ENCODE measurements around the gene CREBL2. TPM values are rescaled to one million over a fixed set of nuclear protein-coding genes. Genes with fewer than 3 reads are reported as not detected.

CREBL2 gene
- total and polyA plus RNA-seq, 2 of the 13 experiments (the other 11 are each of a cell fraction or from before 2014, with no cell fraction given): 6.9 to 8.4 TPM

DNA sequence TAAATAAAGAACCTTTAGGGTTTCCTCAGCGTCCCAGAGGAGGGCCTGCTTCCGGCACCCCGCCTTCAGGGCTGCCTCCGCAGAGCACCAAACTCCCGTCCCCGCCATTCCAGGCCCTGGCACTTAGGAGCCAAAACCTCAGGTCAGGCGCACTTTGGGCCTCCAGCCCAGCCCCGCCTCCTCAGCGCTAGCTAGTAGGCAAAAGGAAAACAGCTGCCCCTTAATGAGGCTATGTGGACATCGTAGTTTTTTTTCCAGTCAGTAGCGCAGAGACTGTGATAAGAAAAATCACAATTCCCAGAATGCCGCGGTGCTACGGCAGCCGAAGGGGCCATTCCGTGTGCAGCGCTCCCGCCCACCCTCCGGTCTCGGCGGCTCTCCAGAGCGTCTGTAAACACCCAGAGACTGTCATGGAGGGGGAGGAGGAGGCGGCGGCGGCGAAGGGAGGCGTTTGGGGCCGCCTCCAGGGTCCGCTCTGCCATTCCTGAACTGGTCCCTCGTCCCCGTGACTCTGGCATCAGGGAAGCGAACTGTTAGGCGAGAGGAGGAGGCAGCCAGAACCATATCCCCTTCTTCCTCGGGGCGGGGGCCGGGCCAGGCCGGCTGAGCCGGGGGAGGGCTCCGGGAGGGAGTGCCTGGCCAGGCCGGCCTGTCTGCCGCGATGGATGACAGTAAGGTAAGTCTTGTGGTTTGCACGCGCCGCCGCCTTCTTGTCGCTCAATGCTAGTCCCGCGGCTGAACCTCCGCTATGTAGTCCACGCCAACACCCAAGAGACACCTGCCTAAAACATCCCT, at the start of gene CREBL2 (continued):
- TF ChIP-seq, protein P1, sequence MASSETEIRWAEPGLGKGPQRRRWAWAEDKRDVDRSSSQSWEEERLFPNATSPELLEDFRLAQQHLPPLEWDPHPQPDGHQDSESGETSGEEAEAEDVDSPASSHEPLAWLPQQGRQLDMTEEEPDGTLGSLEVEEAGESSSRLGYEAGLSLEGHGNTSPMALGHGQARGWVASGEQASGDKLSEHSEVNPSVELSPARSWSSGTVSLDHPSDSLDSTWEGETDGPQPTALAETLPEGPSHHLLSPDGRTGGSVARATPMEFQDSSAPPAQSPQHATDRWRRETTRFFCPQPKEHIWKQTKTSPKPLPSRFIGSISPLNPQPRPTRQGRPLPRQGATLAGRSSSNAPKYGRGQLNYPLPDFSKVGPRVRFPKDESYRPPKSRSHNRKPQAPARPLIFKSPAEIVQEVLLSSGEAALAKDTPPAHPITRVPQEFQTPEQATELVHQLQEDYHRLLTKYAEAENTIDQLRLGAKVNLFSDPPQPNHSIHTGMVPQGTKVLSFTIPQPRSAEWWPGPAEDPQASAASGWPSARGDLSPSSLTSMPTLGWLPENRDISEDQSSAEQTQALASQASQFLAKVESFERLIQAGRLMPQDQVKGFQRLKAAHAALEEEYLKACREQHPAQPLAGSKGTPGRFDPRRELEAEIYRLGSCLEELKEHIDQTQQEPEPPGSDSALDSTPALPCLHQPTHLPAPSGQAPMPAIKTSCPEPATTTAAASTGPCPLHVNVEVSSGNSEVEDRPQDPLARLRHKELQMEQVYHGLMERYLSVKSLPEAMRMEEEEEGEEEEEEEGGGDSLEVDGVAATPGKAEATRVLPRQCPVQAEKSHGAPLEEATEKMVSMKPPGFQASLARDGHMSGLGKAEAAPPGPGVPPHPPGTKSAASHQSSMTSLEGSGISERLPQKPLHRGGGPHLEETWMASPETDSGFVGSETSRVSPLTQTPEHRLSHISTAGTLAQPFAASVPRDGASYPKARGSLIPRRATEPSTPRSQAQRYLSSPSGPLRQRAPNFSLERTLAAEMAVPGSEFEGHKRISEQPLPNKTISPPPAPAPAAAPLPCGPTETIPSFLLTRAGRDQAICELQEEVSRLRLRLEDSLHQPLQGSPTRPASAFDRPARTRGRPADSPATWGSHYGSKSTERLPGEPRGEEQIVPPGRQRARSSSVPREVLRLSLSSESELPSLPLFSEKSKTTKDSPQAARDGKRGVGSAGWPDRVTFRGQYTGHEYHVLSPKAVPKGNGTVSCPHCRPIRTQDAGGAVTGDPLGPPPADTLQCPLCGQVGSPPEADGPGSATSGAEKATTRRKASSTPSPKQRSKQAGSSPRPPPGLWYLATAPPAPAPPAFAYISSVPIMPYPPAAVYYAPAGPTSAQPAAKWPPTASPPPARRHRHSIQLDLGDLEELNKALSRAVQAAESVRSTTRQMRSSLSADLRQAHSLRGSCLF (CRISPR knock-in tag; IDR thresholded peaks at IDR 0.05; ENCODE audit: borderline replicate concordance): no peak
- TF ChIP-seq NR2F6 (IDR thresholded peaks at IDR 0.05) (peak; percentile 35; the same call in 1 of the 2 replicates), NR2F6 (CRISPR knock-in tag; IDR thresholded peaks at IDR 0.05) (peak; percentile 34), JUND (CRISPR knock-in tag; IDR thresholded peaks at IDR 0.05) (0 out of 2 replicates have a peak, but pooled peaks have one; percentile 40), ATF7 (IDR thresholded peaks at IDR 0.05) (no peak), ATF7 (CRISPR knock-in tag; IDR thresholded peaks at IDR 0.05) (no peak; the same call in 1 of the 2 replicates), POLR2G (IDR thresholded peaks at IDR 0.05; ENCODE audit: low read depth, low read length) (peak; percentile 81), ZSCAN25 (CRISPR knock-in tag; IDR thresholded peaks at IDR 0.05) (peak; percentile 71; the same call in 1 of the 2 replicates), SRF (IDR thresholded peaks at IDR 0.05; ENCODE audit: low read depth, low read length) (no peak), SOX6 (IDR thresholded peaks at IDR 0.05) (no peak), SOX6 (CRISPR knock-in tag; IDR thresholded peaks at IDR 0.05) (peak; percentile 73), ZNF430 (CRISPR knock-in tag; IDR thresholded peaks at IDR 0.05) (peak; percentile 90), ZBTB7B (CRISPR knock-in tag; IDR thresholded peaks at IDR 0.05) (peak; percentile 57; the same call in 1 of the 2 replicates), ZNF432 (CRISPR knock-in tag; IDR thresholded peaks at IDR 0.05; ENCODE audit: borderline replicate concordance) (no peak), ELF3 (CRISPR knock-in tag; IDR thresholded peaks at IDR 0.05) (peak; percentile 67), KDM4B (CRISPR knock-in tag; IDR thresholded peaks at IDR 0.05) (peak; percentile 47; the same call in 1 of the 2 replicates), ZNF17 (CRISPR knock-in tag; IDR thresholded peaks at IDR 0.05) (no peak), DPF2 (CRISPR knock-in tag; IDR thresholded peaks at IDR 0.05; ENCODE audit: borderline replicate concordance, low read depth) (no peak), PCBP1 (IDR thresholded peaks at IDR 0.05; ENCODE audit: borderline replicate concordance, low read depth, low read length) (0 out of 2 replicates have a peak, but pooled peaks have one; percentile 78), HMGA1 (CRISPR knock-in tag; conservative IDR thresholded peaks at IDR 0.05) (no peak), CENPX (CRISPR knock-in tag; IDR thresholded peaks at IDR 0.05) (no peak)
- TF ChIP-seq, protein P2, sequence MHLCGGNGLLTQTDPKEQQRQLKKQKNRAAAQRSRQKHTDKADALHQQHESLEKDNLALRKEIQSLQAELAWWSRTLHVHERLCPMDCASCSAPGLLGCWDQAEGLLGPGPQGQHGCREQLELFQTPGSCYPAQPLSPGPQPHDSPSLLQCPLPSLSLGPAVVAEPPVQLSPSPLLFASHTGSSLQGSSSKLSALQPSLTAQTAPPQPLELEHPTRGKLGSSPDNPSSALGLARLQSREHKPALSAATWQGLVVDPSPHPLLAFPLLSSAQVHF (CRISPR knock-in tag; IDR thresholded peaks at IDR 0.05): no peak
- TF ChIP-seq, protein P3, sequence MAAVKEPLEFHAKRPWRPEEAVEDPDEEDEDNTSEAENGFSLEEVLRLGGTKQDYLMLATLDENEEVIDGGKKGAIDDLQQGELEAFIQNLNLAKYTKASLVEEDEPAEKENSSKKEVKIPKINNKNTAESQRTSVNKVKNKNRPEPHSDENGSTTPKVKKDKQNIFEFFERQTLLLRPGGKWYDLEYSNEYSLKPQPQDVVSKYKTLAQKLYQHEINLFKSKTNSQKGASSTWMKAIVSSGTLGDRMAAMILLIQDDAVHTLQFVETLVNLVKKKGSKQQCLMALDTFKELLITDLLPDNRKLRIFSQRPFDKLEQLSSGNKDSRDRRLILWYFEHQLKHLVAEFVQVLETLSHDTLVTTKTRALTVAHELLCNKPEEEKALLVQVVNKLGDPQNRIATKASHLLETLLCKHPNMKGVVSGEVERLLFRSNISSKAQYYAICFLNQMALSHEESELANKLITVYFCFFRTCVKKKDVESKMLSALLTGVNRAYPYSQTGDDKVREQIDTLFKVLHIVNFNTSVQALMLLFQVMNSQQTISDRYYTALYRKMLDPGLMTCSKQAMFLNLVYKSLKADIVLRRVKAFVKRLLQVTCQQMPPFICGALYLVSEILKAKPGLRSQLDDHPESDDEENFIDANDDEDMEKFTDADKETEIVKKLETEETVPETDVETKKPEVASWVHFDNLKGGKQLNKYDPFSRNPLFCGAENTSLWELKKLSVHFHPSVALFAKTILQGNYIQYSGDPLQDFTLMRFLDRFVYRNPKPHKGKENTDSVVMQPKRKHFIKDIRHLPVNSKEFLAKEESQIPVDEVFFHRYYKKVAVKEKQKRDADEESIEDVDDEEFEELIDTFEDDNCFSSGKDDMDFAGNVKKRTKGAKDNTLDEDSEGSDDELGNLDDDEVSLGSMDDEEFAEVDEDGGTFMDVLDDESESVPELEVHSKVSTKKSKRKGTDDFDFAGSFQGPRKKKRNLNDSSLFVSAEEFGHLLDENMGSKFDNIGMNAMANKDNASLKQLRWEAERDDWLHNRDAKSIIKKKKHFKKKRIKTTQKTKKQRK (IDR thresholded peaks at IDR 0.05; ENCODE audit: low read length): no peak

All from HepG2 (cell line).